ENCODE data around the gene EPB41L4B.

The EPB41L4B gene

DNA sequence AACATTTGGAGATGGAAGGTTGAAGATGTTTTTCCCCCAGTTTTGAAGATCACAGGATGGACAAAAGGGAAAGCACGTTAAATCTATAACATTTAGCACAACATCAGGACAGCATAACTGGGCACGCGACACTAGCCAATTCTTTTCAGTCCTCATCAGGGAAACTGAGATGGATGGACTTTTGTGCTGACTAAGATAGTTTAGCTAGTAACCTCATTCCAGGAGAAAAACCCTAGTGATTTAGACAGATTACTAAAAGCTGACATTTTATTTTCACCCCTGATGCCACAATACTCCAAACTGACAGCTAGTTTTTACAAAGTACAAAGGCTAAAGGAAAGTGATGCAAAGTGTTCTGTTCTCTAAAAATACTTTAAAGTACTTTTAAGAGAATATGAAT, 53.3 kb downstream of the EPB41L4B start:
- H4K20me1 ChIP-seq (ENCODE audit: insufficient read depth), result no peaks in the 10 kb centered on the region
- H3K27ac ChIP-seq, result no peak overlapping the region
- no peaks in the 10 kb centered on the region for H3K79me2 ChIP-seq (ENCODE audit: insufficient read depth, low read depth)
- H3K27me3 ChIP-seq (ENCODE audit: insufficient read depth, low read depth), result no peaks in the 10 kb centered on the region
- TF ChIP-seq, protein P1, sequence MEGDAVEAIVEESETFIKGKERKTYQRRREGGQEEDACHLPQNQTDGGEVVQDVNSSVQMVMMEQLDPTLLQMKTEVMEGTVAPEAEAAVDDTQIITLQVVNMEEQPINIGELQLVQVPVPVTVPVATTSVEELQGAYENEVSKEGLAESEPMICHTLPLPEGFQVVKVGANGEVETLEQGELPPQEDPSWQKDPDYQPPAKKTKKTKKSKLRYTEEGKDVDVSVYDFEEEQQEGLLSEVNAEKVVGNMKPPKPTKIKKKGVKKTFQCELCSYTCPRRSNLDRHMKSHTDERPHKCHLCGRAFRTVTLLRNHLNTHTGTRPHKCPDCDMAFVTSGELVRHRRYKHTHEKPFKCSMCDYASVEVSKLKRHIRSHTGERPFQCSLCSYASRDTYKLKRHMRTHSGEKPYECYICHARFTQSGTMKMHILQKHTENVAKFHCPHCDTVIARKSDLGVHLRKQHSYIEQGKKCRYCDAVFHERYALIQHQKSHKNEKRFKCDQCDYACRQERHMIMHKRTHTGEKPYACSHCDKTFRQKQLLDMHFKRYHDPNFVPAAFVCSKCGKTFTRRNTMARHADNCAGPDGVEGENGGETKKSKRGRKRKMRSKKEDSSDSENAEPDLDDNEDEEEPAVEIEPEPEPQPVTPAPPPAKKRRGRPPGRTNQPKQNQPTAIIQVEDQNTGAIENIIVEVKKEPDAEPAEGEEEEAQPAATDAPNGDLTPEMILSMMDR (conservative IDR thresholded peaks at IDR 0.05; ENCODE audit: low read depth, low read length), result no peak
- H3K4me2 ChIP-seq, result no peak overlapping the region
- no peaks in the 10 kb centered on the region for H3K36me3 ChIP-seq (ENCODE audit: insufficient read depth)
- no peaks in the 10 kb centered on the region for H3K4me1 ChIP-seq (ENCODE audit: low read depth, poor library complexity, severe bottlenecking)
- no peak overlapping the region for H2AFZ ChIP-seq (ENCODE audit: low read depth)
- H3K4me3 ChIP-seq (IDR thresholded peaks at IDR 0.05; ENCODE audit: insufficient read depth, low read depth, low read length), result no peak overlapping the region
- no peak overlapping the region for H3K9ac ChIP-seq

DNA sequence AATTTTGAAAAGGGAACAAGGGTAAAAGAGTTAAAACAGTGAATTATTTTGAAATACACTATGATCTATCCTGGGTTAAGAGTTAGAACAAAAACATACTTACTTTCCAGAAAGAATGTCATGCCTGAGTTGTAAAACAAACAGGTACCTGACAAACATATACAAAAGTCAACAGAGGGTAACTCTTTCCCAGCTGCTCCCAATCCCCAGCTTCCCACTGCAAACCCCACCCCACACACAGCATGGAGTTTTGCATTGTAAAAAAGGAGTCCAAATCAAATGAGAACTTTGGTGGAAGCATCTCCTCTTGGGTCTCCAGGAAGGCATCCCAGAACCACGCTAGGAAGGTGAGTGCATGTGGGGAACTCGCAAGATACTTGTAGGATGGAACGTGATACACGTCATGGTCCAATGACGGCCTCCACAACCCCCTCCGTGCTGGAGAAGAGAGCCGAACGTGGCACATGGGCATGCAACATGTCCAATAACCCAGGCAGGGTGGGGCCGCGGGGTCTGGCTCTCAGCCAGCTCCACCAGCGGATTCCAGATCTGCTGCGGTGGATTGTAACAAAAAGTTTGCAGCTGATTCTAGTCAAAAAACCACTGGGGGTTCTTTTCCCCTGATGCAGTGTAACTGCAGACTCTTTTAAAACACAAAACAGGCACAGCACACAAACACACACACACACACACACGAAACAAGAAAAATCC, 55.8 kb downstream of the EPB41L4B start:
- no peaks in the 10 kb centered on the region for H3K27me3 ChIP-seq (ENCODE audit: insufficient read depth, low read depth)
- H4K20me1 ChIP-seq (ENCODE audit: insufficient read depth), result no peaks in the 10 kb centered on the region
- no peak overlapping the region for H3K4me2 ChIP-seq
- no peaks in the 10 kb centered on the region for H3K4me1 ChIP-seq (ENCODE audit: low read depth, poor library complexity, severe bottlenecking)
- TF ChIP-seq, protein P1 (conservative IDR thresholded peaks at IDR 0.05; ENCODE audit: low read depth, low read length), result no peak
- H3K9ac ChIP-seq, result no peak overlapping the region
- H3K4me3 ChIP-seq (IDR thresholded peaks at IDR 0.05; ENCODE audit: insufficient read depth, low read depth, low read length), result no peak overlapping the region
- H2AFZ ChIP-seq (ENCODE audit: low read depth), result no peak overlapping the region
- no peak overlapping the region for H3K27ac ChIP-seq
- no peaks in the 10 kb centered on the region for H3K79me2 ChIP-seq (ENCODE audit: insufficient read depth, low read depth)
- no peaks in the 10 kb centered on the region for H3K36me3 ChIP-seq (ENCODE audit: insufficient read depth)

DNA sequence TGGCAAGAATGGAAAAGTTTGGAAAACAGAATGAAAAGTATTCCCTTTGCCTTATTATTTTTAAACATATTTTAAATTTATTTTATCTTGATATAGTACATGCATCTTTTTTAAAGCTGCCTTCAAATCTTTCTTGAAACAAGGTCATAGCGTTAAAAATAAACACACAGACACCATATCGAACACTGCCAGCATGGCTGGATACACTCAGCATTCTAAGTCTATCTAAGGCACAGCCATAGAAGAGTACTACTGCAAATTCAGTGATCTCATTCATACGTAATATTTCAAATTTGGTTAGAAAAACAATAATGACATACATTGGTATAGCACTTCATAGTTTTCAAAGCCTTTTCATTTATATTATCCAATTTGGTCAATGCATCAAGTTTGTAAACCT, 57.5 kb downstream of the EPB41L4B start:
- Histone ChIP-seq H3K4me3 (IDR thresholded peaks at IDR 0.05; ENCODE audit: insufficient read depth, low read depth, low read length) (no peak overlapping the region), H4K20me1 (ENCODE audit: insufficient read depth) (no peaks in the 10 kb centered on the region), H3K4me1 (ENCODE audit: low read depth, poor library complexity, severe bottlenecking) (no peaks in the 10 kb centered on the region), H3K4me2 (no peak overlapping the region), H2AFZ (ENCODE audit: low read depth) (no peak overlapping the region), H3K9ac (no peak overlapping the region), H3K27ac (no peak overlapping the region), H3K36me3 (ENCODE audit: insufficient read depth) (no peaks in the 10 kb centered on the region), H3K79me2 (ENCODE audit: insufficient read depth, low read depth) (no peaks in the 10 kb centered on the region), H3K27me3 (ENCODE audit: insufficient read depth, low read depth) (no peaks in the 10 kb centered on the region)
- TF ChIP-seq, protein P1 (conservative IDR thresholded peaks at IDR 0.05; ENCODE audit: low read depth, low read length), result no peak

DNA sequence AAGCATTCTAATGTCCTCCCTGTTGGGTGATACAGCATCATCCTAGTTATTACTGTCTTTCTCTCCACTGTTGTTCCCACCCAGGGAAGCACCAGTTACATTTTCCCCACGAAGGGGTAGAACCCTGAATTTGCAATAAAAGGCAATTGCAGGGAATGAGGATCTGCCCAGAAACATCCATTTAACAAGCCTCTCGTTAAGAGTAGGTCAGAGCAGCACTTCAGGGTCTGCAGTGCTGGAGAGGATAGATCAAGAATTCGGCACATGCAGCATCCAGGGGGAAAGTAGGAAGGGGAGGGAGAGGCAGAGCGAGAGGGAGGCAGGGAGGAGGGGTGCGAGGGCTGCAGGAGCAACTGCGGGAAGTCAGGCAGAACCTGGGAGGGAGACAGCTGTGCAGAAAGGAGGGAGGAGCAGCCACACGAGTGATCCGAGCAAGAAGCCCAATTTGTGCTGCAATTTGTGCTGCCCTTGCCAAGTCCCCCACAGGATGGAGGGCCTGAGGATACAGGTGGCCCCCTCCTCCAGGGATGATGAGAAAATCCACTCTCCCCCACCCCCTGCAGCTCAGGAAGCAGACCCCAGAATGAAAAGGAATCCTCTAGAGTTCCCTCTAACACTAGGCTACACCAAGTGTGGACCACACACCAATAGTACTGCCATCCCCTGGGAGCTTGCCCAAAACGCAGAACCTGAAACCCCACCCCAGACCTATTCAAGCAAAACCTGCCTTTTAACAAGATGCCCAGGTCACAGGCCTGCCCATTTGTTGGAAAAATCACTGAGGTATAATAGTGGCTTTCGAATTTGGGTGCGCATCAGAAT, 62.2 kb downstream of the EPB41L4B start:
- Histone ChIP-seq H2AFZ (ENCODE audit: low read depth) (no peak overlapping the region), H3K27me3 (ENCODE audit: insufficient read depth, low read depth) (no peaks in the 10 kb centered on the region), H3K27ac (no peak overlapping the region), H3K4me1 (ENCODE audit: low read depth, poor library complexity, severe bottlenecking) (no peaks in the 10 kb centered on the region), H3K36me3 (ENCODE audit: insufficient read depth) (no peaks in the 10 kb centered on the region), H3K79me2 (ENCODE audit: insufficient read depth, low read depth) (no peaks in the 10 kb centered on the region), H4K20me1 (ENCODE audit: insufficient read depth) (no peaks in the 10 kb centered on the region), H3K4me2 (no peak overlapping the region), H3K4me3 (IDR thresholded peaks at IDR 0.05; ENCODE audit: insufficient read depth, low read depth, low read length) (no peak overlapping the region), H3K9ac (no peak overlapping the region)
- TF ChIP-seq, protein P1 (conservative IDR thresholded peaks at IDR 0.05; ENCODE audit: low read depth, low read length), result no peak
